ENCODE results near the gene MYL9.
"Not testable (repeated sequence)": the region's sequence is repeated elsewhere in the genome, so short reads cannot be mapped to it uniquely, and the experiment has no call there.

The MYL9 gene

DNA sequence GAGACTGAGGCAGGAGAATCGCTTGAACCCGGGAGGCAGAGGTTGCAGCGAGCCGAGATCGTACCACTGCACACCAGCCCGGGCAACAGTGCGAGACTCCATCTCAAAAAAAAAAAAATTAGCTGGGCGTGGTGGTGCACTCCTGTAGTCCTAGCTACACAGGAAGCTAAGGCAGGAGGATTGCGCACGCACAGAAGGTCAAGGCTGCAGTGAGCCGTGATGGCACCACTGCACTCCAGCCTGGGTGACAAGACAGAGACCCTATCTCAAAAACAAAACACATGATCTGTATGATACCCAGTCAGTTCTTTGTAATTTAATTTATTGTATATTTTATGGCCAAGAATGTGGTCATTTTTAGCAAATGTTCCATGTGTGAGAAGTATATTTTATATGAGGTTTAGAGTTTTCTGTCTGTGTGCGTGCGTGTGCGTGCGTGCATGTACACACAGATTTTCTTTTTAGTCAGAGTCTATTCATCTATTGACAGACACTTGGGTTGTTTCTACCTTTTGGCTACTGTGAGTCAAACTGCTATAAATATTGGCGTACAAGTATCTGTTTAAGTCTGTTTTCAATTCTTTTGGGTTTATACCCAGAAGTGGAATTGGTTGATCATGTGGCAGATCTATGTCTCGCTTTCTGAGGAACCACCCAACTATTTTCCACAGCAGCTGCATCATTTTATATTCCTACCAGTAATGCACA lies 22.2 kb upstream of the MYL9 start:
- TF ChIP-seq, protein P1, sequence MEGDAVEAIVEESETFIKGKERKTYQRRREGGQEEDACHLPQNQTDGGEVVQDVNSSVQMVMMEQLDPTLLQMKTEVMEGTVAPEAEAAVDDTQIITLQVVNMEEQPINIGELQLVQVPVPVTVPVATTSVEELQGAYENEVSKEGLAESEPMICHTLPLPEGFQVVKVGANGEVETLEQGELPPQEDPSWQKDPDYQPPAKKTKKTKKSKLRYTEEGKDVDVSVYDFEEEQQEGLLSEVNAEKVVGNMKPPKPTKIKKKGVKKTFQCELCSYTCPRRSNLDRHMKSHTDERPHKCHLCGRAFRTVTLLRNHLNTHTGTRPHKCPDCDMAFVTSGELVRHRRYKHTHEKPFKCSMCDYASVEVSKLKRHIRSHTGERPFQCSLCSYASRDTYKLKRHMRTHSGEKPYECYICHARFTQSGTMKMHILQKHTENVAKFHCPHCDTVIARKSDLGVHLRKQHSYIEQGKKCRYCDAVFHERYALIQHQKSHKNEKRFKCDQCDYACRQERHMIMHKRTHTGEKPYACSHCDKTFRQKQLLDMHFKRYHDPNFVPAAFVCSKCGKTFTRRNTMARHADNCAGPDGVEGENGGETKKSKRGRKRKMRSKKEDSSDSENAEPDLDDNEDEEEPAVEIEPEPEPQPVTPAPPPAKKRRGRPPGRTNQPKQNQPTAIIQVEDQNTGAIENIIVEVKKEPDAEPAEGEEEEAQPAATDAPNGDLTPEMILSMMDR (conservative IDR thresholded peaks at IDR 0.05): no peak
- H3K27ac ChIP-seq: no peak overlapping the region

DNA sequence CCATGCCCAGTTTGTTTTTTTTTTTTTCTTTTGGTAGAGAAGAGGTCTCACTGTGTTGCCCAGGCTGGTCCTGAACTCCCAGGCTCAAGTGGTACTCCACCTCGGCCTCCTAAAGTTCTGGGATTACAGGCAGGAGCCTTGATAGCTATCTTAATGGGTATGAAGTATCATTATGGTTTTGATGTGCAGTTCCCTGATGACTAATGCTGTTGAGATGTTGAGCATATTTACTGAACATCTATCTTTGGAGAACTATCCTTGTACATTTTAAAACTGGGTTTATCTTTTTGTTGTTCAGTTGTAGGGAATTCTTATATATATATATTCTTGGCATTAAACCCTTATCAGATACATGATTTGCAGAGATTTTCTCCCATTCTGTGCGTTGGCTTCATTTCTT lies 21.4 kb upstream of the MYL9 start:
- TF ChIP-seq, protein P1 (conservative IDR thresholded peaks at IDR 0.05): no peak
- no peak overlapping the region for H3K27ac ChIP-seq

DNA sequence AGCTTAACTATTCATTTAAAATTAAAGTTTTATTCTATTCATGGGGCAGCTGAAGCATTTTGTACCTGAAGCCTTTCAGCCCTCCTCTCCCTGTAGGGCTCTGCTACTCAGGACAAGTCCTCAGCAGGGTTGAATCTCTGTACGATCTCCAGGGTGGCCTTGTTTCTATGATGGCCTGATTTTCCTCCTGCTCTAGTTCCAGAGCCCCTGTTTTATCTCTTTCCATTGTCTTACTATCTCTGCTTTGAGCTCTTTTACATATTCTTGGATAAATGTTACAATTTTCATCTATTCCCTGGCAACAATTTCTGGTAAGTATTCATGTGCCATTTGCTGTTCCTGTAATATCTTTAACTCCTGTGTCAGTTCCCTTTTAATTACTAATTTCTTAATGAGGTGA lies 19.8 kb upstream of the MYL9 start:
- no peak overlapping the region for H3K27ac ChIP-seq
- TF ChIP-seq, protein P1 (conservative IDR thresholded peaks at IDR 0.05): no peak

DNA sequence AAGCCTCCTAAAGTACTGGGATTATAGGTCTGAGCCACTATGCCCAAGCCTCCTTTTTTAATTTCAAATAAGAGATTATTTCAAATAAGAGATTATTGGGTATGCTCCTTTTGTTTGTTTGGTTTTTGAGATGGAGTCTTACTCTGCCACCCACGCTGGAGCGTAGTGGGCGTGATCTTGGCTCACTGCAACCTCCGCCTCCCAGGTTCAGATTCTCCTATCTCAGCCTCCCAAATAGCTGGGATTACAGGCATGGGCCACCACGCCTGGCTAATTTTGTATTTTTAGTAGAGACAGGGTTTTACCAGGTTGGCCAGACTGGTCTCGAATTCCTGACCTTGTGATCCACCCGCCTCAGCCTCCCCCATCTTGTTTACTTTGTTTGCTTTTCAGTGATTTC lies 18.9 kb upstream of the MYL9 start:
- H3K27ac ChIP-seq: not testable (repeated sequence)

DNA sequence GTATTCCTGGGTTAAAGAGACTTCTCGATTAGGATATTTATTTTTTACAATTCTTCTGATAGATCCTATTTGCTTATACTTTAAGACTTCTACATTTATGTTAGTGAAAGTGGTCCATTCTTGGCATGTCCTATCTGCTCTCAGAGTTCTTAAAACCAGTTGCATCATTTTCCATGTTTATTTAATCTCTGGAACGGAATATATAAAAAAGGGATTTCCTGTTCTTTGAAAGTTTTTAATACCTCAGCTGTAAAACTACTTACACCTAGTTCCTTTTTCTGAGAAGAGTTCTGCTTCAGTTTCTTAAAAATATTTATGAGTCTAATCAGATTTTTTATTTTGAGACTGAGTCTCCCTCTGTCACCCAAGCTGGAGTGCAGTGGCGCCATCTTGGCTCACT lies 18.0 kb upstream of the MYL9 start:
- TF ChIP-seq, protein P1 (conservative IDR thresholded peaks at IDR 0.05): no peak
- no peak overlapping the region for H3K27ac ChIP-seq

DNA sequence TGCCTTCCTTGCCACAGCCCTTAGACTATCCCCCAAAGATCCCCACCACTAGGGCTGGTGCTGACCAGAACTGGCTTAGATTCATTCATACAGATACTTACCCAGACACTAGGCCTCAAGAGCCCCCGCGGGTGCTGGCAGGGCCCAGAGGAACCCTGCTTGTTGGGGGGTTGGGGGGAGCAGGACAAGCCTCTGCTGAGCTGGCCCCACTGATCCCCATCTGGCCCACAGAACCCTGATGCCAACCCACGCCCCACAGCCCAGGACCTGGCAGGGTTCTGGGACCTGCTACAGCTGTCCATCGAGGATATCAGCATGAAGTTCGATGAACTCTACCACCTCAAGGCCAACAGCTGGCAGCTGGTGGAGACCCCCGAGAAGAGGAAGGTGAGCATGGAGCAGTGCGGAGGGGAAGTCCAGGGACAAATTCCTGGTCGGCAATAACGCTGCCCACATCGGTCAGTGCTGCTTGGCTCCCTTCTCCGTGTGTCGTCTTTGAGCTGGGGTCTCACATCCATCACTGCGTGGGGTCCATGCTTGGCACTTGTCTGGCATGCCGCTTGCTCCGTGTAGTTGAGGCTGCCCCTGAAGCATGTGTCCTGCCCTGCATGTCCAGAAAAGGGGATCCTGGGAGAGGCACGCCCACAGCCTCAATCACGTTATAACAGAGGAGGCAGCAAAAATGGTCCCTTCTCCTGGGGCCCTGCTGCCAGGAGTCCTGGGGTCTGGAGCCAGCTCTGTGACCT lies 15.5 kb upstream of the MYL9 start:
- TF ChIP-seq, protein P1 (conservative IDR thresholded peaks at IDR 0.05): no peak

DNA sequence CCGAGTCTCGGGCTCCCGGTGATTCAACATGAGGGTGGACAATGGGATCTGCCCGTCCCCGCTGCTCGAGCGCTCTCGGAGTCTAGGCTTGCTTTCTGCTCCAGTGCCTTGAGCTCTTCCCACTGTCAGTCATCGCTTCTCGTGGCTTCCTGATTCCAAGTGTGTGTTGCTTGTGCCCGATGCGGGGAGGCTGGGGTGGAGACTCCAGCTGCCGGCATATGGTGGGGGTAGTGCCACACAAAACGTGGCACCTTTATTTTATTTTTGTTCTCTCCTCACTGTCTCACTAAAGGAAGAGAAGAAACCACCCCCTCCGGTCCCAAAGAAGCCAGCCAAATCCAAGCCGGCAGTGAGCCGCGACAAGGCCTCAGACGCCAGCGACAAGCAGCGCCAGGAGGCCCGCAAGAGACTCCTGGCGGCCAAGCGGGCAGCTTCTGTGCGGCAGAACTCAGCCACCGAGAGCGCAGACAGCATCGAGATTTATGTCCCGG lies 14.8 kb upstream of the MYL9 start:
- TF ChIP-seq, protein P1 (conservative IDR thresholded peaks at IDR 0.05): no peak
- H3K27ac ChIP-seq: no peak overlapping the region

More for the DNA sequence above, 15.5 kb upstream of the MYL9 start:
- H3K27ac ChIP-seq: no peak overlapping the region
